ENCODE results near the gene PDE6A. TPM values are rescaled to one million over a fixed set of nuclear protein-coding genes. Genes with fewer than 3 reads are reported as not detected.

Gene PDE6A
- total RNA-seq, 4 donors from 2014 or later: not detected

GRCh38 chr5:149911031-149911430, 33.6 kb downstream of the PDE6A start:
- H3K4me1 ChIP-seq: no peaks in the 10 kb centered on the region
- no peaks in the 10 kb centered on the region for H3K9me3 ChIP-seq
- no peaks in the 10 kb centered on the region for H3K27me3 ChIP-seq
- 93% methylated on average over 1 of the region's 1 CpG for WGBS
- TF ChIP-seq POLR2AphosphoS5 (IDR thresholded peaks at IDR 0.05) (no peak), POLR2A (IDR thresholded peaks at IDR 0.05; ENCODE audit: low read depth) (no peak), CTCF (IDR thresholded peaks at IDR 0.05) (no peak), EP300 (IDR thresholded peaks at IDR 0.05) (no peak)
- DNase-seq (ENCODE audit: extremely low spot score): no peak
- no peak overlapping the region for H3K27ac ChIP-seq (replicated peaks in 1 of 4)
- intact Hi-C loops (cut with DNase I): no loop called here
- H3K4me3 ChIP-seq: no peak overlapping the region
- H3K36me3 ChIP-seq: no peaks in the 10 kb centered on the region

- H3K9me3 ChIP-seq: no peaks in the 10 kb centered on the region
- WGBS: 72% methylated on average over 3 of the region's 3 CpGs
- no peak for DNase-seq (ENCODE audit: extremely low spot score)
- TF ChIP-seq EP300 (IDR thresholded peaks at IDR 0.05): no peak
- no peak for TF ChIP-seq POLR2AphosphoS5 (IDR thresholded peaks at IDR 0.05)
- TF ChIP-seq CTCF (IDR thresholded peaks at IDR 0.05): no peak
- no peak for TF ChIP-seq POLR2A (IDR thresholded peaks at IDR 0.05; ENCODE audit: low read depth)
- no peak overlapping the region for H3K4me3 ChIP-seq
- H3K27ac ChIP-seq (replicated peaks in 1 of 4): no peak overlapping the region
- no peaks in the 10 kb centered on the region for H3K36me3 ChIP-seq
- H3K27me3 ChIP-seq: no peaks in the 10 kb centered on the region
- intact Hi-C loops (cut with DNase I): no loop called here
- H3K4me1 ChIP-seq: no peaks in the 10 kb centered on the region
Observed at GRCh38 chr5:149907828-149908227, 36.8 kb downstream of the PDE6A start.

- intact Hi-C loops (cut with DNase I): no loop called here
- DNase-seq (ENCODE audit: extremely low spot score): no peak
- Histone ChIP-seq H3K27ac (replicated peaks in 1 of 4) (no peak overlapping the region), H3K36me3 (no peaks in the 10 kb centered on the region), H3K4me3 (no peak overlapping the region), H3K9me3 (no peaks in the 10 kb centered on the region), H3K4me1 (no peaks in the 10 kb centered on the region), H3K27me3 (no peaks in the 10 kb centered on the region)
- no peak for TF ChIP-seq CTCF (IDR thresholded peaks at IDR 0.05)
- TF ChIP-seq POLR2AphosphoS5 (IDR thresholded peaks at IDR 0.05): no peak
- TF ChIP-seq EP300 (IDR thresholded peaks at IDR 0.05): no peak
- TF ChIP-seq POLR2A (IDR thresholded peaks at IDR 0.05; ENCODE audit: low read depth): no peak
Observed at GRCh38 chr5:149904977-149905376, 39.6 kb downstream of the PDE6A start.

- Histone ChIP-seq H3K27me3 (no peaks in the 10 kb centered on the region), H3K27ac (replicated peaks in 1 of 4) (no peak overlapping the region), H3K36me3 (no peaks in the 10 kb centered on the region), H3K9me3 (no peaks in the 10 kb centered on the region), H3K4me1 (no peaks in the 10 kb centered on the region), H3K4me3 (no peak overlapping the region)
- DNase-seq (ENCODE audit: extremely low spot score): no peak
- TF ChIP-seq CTCF (IDR thresholded peaks at IDR 0.05) (no peak), POLR2AphosphoS5 (IDR thresholded peaks at IDR 0.05) (no peak), EP300 (IDR thresholded peaks at IDR 0.05) (no peak), POLR2A (IDR thresholded peaks at IDR 0.05; ENCODE audit: low read depth) (no peak)
- WGBS: 60% methylated on average over 4 of the region's 4 CpGs
- intact Hi-C loops (cut with DNase I): no loop called here
Observed at GRCh38 chr5:149904293-149904886, 40.2 kb downstream of the PDE6A start.

- Histone ChIP-seq H3K27me3 (no peaks in the 10 kb centered on the region), H3K4me3 (no peak overlapping the region), H3K9me3 (no peaks in the 10 kb centered on the region), H3K4me1 (no peaks in the 10 kb centered on the region), H3K27ac (replicated peaks in 1 of 4) (no peak overlapping the region), H3K36me3 (no peaks in the 10 kb centered on the region)
- TF ChIP-seq POLR2A (IDR thresholded peaks at IDR 0.05; ENCODE audit: low read depth) (no peak), CTCF (IDR thresholded peaks at IDR 0.05) (no peak), EP300 (IDR thresholded peaks at IDR 0.05) (no peak), POLR2AphosphoS5 (IDR thresholded peaks at IDR 0.05) (no peak)
- DNase-seq (ENCODE audit: extremely low spot score): no peak
- 97% methylated on average over 2 of the region's 2 CpGs for WGBS
- intact Hi-C loops (cut with DNase I): no loop called here
Observed at GRCh38 chr5:149903404-149903803, 41.2 kb downstream of the PDE6A start.
